ENCODE results near the gene STX8.

STX8 gene

GRCh38 chr17:9324864-9325263 lies 250.8 kb downstream of the STX8 start:
- H3K36me3 ChIP-seq (ENCODE audit: control insufficient read depth in 1 of 2, insufficient read depth in 2 of 2, low read depth in 1 of 2, low read length in 2 of 2): no peaks in the 10 kb centered on the region
- H3K4me1 ChIP-seq (ENCODE audit: control insufficient read depth, insufficient read depth, low read depth, low read length): peaks cover 3% of the 10 kb centered on the region
- no peak overlapping the region for H2AK5ac ChIP-seq (ENCODE audit: low read length, severe bottlenecking)
- H2AFZ ChIP-seq (ENCODE audit: low read depth, low read length): no peak overlapping the region
- H3K9ac ChIP-seq (ENCODE audit: low read length): no peak overlapping the region
- H3K27me3 ChIP-seq (ENCODE audit: control insufficient read depth in 1 of 2, insufficient read depth in 1 of 2, low read length in 2 of 2): no peaks in the 10 kb centered on the region
- H3K27ac ChIP-seq (ENCODE audit: low read length, poor library complexity, severe bottlenecking): no peak overlapping the region
- H3K4me3 ChIP-seq (ENCODE audit: insufficient read depth in 1 of 2, low read depth in 1 of 2, low read length in 2 of 2): no peak overlapping the region
- H3K23ac ChIP-seq (ENCODE audit: low read length in 2 of 2): no peak overlapping the region
- H2BK15ac ChIP-seq (ENCODE audit: low read depth, poor library complexity, severe bottlenecking): no peak overlapping the region
- no peak overlapping the region for H2BK5ac ChIP-seq (ENCODE audit: low read depth, low read length, poor library complexity, severe bottlenecking)
- H4K8ac ChIP-seq (ENCODE audit: low read length): no peak overlapping the region
- no peak overlapping the region for H2BK120ac ChIP-seq (ENCODE audit: low read depth, low read length)
- no peak overlapping the region for H2BK12ac ChIP-seq (ENCODE audit: low read length in 2 of 2)
- WGBS: 95% methylated on average over 1 of the region's 4 CpGs
- peaks cover 3% of the 10 kb centered on the region for H3K79me1 ChIP-seq (replicated peaks; ENCODE audit: low read length, poor library complexity, severe bottlenecking)
- H3K4me2 ChIP-seq (ENCODE audit: low read length, poor library complexity, severe bottlenecking): no peak overlapping the region
- DNase-seq: peak; percentile 29
- H3K18ac ChIP-seq (ENCODE audit: low read depth in 1 of 2, low read length in 2 of 2): no peak overlapping the region
- H3K14ac ChIP-seq (ENCODE audit: low read length in 2 of 2): no peak overlapping the region
- H3K4ac ChIP-seq (ENCODE audit: low read depth in 1 of 2, low read length in 2 of 2): no peak overlapping the region
- no peaks in the 10 kb centered on the region for H3K9me3 ChIP-seq (ENCODE audit: control insufficient read depth, low read length)
- H4K91ac ChIP-seq (ENCODE audit: low read length): no peak overlapping the region

- Histone ChIP-seq H3K36me3 (ENCODE audit: control insufficient read depth in 1 of 2, insufficient read depth in 2 of 2, low read depth in 1 of 2, low read length in 2 of 2) (no peaks in the 10 kb centered on the region), H3K79me1 (replicated peaks; ENCODE audit: low read length, poor library complexity, severe bottlenecking) (peaks cover 3% of the 10 kb centered on the region), H3K4me1 (ENCODE audit: control insufficient read depth, insufficient read depth, low read depth, low read length) (peaks cover 3% of the 10 kb centered on the region), H3K27ac (ENCODE audit: low read length, poor library complexity, severe bottlenecking) (peak overlapping the region; percentile 3), H2AFZ (ENCODE audit: low read depth, low read length) (no peak overlapping the region), H3K9ac (ENCODE audit: low read length) (no peak overlapping the region), H4K91ac (ENCODE audit: low read length) (no peak overlapping the region), H3K4me3 (ENCODE audit: insufficient read depth in 1 of 2, low read depth in 1 of 2, low read length in 2 of 2) (no peak overlapping the region), H2BK12ac (ENCODE audit: low read length in 2 of 2) (no peak overlapping the region), H4K8ac (ENCODE audit: low read length) (no peak overlapping the region), H2BK15ac (ENCODE audit: low read depth, poor library complexity, severe bottlenecking) (no peak overlapping the region), H2BK120ac (ENCODE audit: low read depth, low read length) (no peak overlapping the region), H3K18ac (ENCODE audit: low read depth in 1 of 2, low read length in 2 of 2) (no peak overlapping the region), H3K14ac (ENCODE audit: low read length in 2 of 2) (no peak overlapping the region), H3K9me3 (ENCODE audit: control insufficient read depth, low read length) (peaks cover 7% of the 10 kb centered on the region), H3K27me3 (ENCODE audit: control insufficient read depth in 1 of 2, insufficient read depth in 1 of 2, low read length in 2 of 2) (no peaks in the 10 kb centered on the region), H3K4me2 (ENCODE audit: low read length, poor library complexity, severe bottlenecking) (no peak overlapping the region), H3K4ac (ENCODE audit: low read depth in 1 of 2, low read length in 2 of 2) (no peak overlapping the region), H2BK5ac (ENCODE audit: low read depth, low read length, poor library complexity, severe bottlenecking) (no peak overlapping the region), H2AK5ac (ENCODE audit: low read length, severe bottlenecking) (no peak overlapping the region), H3K23ac (ENCODE audit: low read length in 2 of 2) (no peak overlapping the region)
- no peak for DNase-seq
- 9% methylated on average over 1 of the region's 2 CpGs for WGBS
Measured at GRCh38 chr17:9322326-9322725, 253.3 kb downstream of the STX8 start.

- Histone ChIP-seq H2BK5ac (ENCODE audit: low read depth, low read length, poor library complexity, severe bottlenecking) (no peak overlapping the region), H3K36me3 (ENCODE audit: control insufficient read depth in 1 of 2, insufficient read depth in 2 of 2, low read depth in 1 of 2, low read length in 2 of 2) (no peaks in the 10 kb centered on the region), H3K4me1 (ENCODE audit: control insufficient read depth, insufficient read depth, low read depth, low read length) (peaks cover 3% of the 10 kb centered on the region), H3K23ac (ENCODE audit: low read length in 2 of 2) (no peak overlapping the region), H3K18ac (ENCODE audit: low read depth in 1 of 2, low read length in 2 of 2) (no peak overlapping the region), H3K4ac (ENCODE audit: low read depth in 1 of 2, low read length in 2 of 2) (no peak overlapping the region), H4K91ac (ENCODE audit: low read length) (no peak overlapping the region), H2BK120ac (ENCODE audit: low read depth, low read length) (no peak overlapping the region), H3K9ac (ENCODE audit: low read length) (no peak overlapping the region), H3K9me3 (ENCODE audit: control insufficient read depth, low read length) (peaks cover 7% of the 10 kb centered on the region), H2BK15ac (ENCODE audit: low read depth, poor library complexity, severe bottlenecking) (no peak overlapping the region), H2BK12ac (ENCODE audit: low read length in 2 of 2) (no peak overlapping the region), H2AFZ (ENCODE audit: low read depth, low read length) (no peak overlapping the region), H2AK5ac (ENCODE audit: low read length, severe bottlenecking) (no peak overlapping the region), H4K8ac (ENCODE audit: low read length) (no peak overlapping the region), H3K14ac (ENCODE audit: low read length in 2 of 2) (no peak overlapping the region), H3K27ac (ENCODE audit: low read length, poor library complexity, severe bottlenecking) (no peak overlapping the region), H3K27me3 (ENCODE audit: control insufficient read depth in 1 of 2, insufficient read depth in 1 of 2, low read length in 2 of 2) (no peaks in the 10 kb centered on the region), H3K4me2 (ENCODE audit: low read length, poor library complexity, severe bottlenecking) (no peak overlapping the region), H3K4me3 (ENCODE audit: insufficient read depth in 1 of 2, low read depth in 1 of 2, low read length in 2 of 2) (no peak overlapping the region), H3K79me1 (replicated peaks; ENCODE audit: low read length, poor library complexity, severe bottlenecking) (peaks cover 3% of the 10 kb centered on the region)
- DNase-seq: no peak
- 92% methylated on average over 5 of the region's 5 CpGs for WGBS
Measured at GRCh38 chr17:9321890-9322289, 253.7 kb downstream of the STX8 start.

- WGBS: 98% methylated on average over 5 of the region's 5 CpGs
- H4K8ac ChIP-seq (ENCODE audit: low read length): no peak overlapping the region
- H2BK15ac ChIP-seq (ENCODE audit: low read depth, poor library complexity, severe bottlenecking): no peak overlapping the region
Measured at GRCh38 chr17:9315360-9315759, 260.3 kb downstream of the STX8 start.

More at GRCh38 chr17:9315360-9315759, 260.3 kb downstream of the STX8 start:
- no peak overlapping the region for H3K14ac ChIP-seq (ENCODE audit: low read length in 2 of 2)
- no peaks in the 10 kb centered on the region for H3K27me3 ChIP-seq (ENCODE audit: control insufficient read depth in 1 of 2, insufficient read depth in 1 of 2, low read length in 2 of 2)
- H3K79me1 ChIP-seq (replicated peaks; ENCODE audit: low read length, poor library complexity, severe bottlenecking): peaks cover 1% of the 10 kb centered on the region
- no peak overlapping the region for H3K9ac ChIP-seq (ENCODE audit: low read length)
- H2AFZ ChIP-seq (ENCODE audit: low read depth, low read length): no peak overlapping the region
- H2BK12ac ChIP-seq (ENCODE audit: low read length in 2 of 2): no peak overlapping the region
- H3K4me3 ChIP-seq (ENCODE audit: insufficient read depth in 1 of 2, low read depth in 1 of 2, low read length in 2 of 2): no peak overlapping the region
- no peak overlapping the region for H3K27ac ChIP-seq (ENCODE audit: low read length, poor library complexity, severe bottlenecking)
- H3K23ac ChIP-seq (ENCODE audit: low read length in 2 of 2): no peak overlapping the region
- H3K9me3 ChIP-seq (ENCODE audit: control insufficient read depth, low read length): peaks cover 7% of the 10 kb centered on the region
- no peak overlapping the region for H3K4ac ChIP-seq (ENCODE audit: low read depth in 1 of 2, low read length in 2 of 2)
- no peaks in the 10 kb centered on the region for H3K4me1 ChIP-seq (ENCODE audit: control insufficient read depth, insufficient read depth, low read depth, low read length)
- no peak overlapping the region for H2BK120ac ChIP-seq (ENCODE audit: low read depth, low read length)
- H2AK5ac ChIP-seq (ENCODE audit: low read length, severe bottlenecking): no peak overlapping the region
- H3K36me3 ChIP-seq (ENCODE audit: control insufficient read depth in 1 of 2, insufficient read depth in 2 of 2, low read depth in 1 of 2, low read length in 2 of 2): no peaks in the 10 kb centered on the region
- H4K91ac ChIP-seq (ENCODE audit: low read length): no peak overlapping the region
- no peak overlapping the region for H3K4me2 ChIP-seq (ENCODE audit: low read length, poor library complexity, severe bottlenecking)
- DNase-seq: no peak
- no peak overlapping the region for H3K18ac ChIP-seq (ENCODE audit: low read depth in 1 of 2, low read length in 2 of 2)
- no peak overlapping the region for H2BK5ac ChIP-seq (ENCODE audit: low read depth, low read length, poor library complexity, severe bottlenecking)

Data from mesenchymal stem cell (in vitro differentiated cells and primary cell).